ENCODE data around the gene NME5.
"Not testable (repeated sequence)": the region's sequence is repeated elsewhere in the genome, so short reads cannot be mapped to it uniquely, and the experiment has no call there.

DNA sequence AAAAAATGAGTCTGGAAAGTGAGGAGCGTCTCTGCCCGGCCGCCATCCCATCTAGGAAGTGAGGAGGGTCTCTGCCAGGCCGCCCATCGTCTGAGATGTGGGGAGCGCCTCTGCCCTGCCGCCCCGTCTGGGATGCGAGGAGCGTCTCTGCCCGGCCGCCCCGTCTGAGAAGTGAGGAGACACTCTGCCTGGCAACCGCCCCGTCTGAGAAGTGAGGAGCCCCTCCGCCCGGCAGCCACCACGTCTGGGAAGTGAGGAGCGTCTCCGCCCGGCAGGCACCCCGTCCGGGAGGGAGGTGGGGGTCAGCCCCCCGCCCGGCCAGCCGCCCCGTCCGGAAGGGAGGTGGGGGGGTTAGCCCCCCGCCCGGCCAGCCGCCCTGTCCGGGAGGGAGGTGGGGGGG lies 69.2 kb downstream of the NME5 start:
- TF ChIP-seq, protein P1, sequence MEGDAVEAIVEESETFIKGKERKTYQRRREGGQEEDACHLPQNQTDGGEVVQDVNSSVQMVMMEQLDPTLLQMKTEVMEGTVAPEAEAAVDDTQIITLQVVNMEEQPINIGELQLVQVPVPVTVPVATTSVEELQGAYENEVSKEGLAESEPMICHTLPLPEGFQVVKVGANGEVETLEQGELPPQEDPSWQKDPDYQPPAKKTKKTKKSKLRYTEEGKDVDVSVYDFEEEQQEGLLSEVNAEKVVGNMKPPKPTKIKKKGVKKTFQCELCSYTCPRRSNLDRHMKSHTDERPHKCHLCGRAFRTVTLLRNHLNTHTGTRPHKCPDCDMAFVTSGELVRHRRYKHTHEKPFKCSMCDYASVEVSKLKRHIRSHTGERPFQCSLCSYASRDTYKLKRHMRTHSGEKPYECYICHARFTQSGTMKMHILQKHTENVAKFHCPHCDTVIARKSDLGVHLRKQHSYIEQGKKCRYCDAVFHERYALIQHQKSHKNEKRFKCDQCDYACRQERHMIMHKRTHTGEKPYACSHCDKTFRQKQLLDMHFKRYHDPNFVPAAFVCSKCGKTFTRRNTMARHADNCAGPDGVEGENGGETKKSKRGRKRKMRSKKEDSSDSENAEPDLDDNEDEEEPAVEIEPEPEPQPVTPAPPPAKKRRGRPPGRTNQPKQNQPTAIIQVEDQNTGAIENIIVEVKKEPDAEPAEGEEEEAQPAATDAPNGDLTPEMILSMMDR (conservative IDR thresholded peaks at IDR 0.05; ENCODE audit: low read length) = not testable (repeated sequence)
- TF ChIP-seq EZH2phosphoT487 (IDR thresholded peaks at IDR 0.05; ENCODE audit: borderline replicate concordance) = not testable (repeated sequence)
